PFSK-1 (cell line): ENCODE data around the gene C2orf72.

ENCODE experiments used
- FOXP2 ChIP-seq: optimal IDR thresholded peaks from 2 replicates; pipeline ENCODE3; 2011; ENCODE audit warnings: borderline replicate concordance, control low read depth, inconsistent platforms; ENCODE audit not compliant: insufficient read depth; ENCODE audit errors: extremely low read length, extremely low read depth
- POLR2AphosphoS5 ChIP-seq: IDR thresholded peaks from 2 replicates; pipeline ENCODE4 v1.6.1; 2012; ENCODE audit warnings: low read depth, mild to moderate bottlenecking, control low read depth, low read length, moderate library complexity
- SIN3A ChIP-seq: IDR thresholded peaks from 2 replicates; pipeline ENCODE4 v1.6.1; 2012; ENCODE audit warnings: mild to moderate bottlenecking, low read length, moderate library complexity, borderline replicate concordance; ENCODE audit not compliant: insufficient read depth
- TAF1 ChIP-seq: IDR thresholded peaks from 2 replicates; pipeline ENCODE4 v1.6.1; 2012; ENCODE audit warnings: low read length, control low read depth, borderline replicate concordance; ENCODE audit not compliant: insufficient read depth
- TF ChIP-seq, protein P1 (sequence below), 2 experiments: IDR thresholded peaks; 2 replicates each; pipeline versions ENCODE4 v1.6.1 to v1.8.0; 2011 to 2012; ENCODE audit warnings: low read depth in 2 of 2, low read length in 2 of 2, control low read depth in 1 of 2, inconsistent platforms in 1 of 2, mild to moderate bottlenecking in 1 of 2, moderate library complexity in 1 of 2; ENCODE audit not compliant: insufficient read depth in 1 of 2

C2orf72 gene

DNA sequence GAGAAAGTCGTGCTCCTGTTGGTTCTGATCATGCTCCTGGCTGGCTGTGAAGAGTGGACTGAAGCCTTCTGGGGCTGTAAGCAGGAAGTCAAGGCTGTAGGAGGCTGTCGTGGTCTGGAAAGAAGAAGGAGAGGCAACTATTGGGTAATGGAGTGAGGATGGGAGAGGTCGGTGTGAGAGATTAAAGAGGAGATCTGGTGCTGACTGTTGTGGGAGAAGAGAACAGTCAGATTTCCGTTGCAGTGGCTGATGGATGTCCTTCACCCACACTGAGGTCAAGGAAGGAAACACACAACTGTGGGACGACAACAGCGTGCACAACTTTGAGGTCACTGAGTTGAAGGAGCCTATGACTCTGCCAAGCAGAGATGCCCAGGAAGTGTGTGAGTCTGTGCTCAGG is 16.5 kb downstream of the C2orf72 start:
- TF ChIP-seq, protein P1, sequence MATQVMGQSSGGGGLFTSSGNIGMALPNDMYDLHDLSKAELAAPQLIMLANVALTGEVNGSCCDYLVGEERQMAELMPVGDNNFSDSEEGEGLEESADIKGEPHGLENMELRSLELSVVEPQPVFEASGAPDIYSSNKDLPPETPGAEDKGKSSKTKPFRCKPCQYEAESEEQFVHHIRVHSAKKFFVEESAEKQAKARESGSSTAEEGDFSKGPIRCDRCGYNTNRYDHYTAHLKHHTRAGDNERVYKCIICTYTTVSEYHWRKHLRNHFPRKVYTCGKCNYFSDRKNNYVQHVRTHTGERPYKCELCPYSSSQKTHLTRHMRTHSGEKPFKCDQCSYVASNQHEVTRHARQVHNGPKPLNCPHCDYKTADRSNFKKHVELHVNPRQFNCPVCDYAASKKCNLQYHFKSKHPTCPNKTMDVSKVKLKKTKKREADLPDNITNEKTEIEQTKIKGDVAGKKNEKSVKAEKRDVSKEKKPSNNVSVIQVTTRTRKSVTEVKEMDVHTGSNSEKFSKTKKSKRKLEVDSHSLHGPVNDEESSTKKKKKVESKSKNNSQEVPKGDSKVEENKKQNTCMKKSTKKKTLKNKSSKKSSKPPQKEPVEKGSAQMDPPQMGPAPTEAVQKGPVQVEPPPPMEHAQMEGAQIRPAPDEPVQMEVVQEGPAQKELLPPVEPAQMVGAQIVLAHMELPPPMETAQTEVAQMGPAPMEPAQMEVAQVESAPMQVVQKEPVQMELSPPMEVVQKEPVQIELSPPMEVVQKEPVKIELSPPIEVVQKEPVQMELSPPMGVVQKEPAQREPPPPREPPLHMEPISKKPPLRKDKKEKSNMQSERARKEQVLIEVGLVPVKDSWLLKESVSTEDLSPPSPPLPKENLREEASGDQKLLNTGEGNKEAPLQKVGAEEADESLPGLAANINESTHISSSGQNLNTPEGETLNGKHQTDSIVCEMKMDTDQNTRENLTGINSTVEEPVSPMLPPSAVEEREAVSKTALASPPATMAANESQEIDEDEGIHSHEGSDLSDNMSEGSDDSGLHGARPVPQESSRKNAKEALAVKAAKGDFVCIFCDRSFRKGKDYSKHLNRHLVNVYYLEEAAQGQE (IDR thresholded peaks at IDR 0.05; ENCODE audit: insufficient read depth in 1 of 2, low read depth in 2 of 2, low read length in 2 of 2): no peak
- no peak for TF ChIP-seq FOXP2
- no peak for TF ChIP-seq TAF1
- TF ChIP-seq POLR2AphosphoS5: no peak
- no peak for TF ChIP-seq SIN3A

DNA sequence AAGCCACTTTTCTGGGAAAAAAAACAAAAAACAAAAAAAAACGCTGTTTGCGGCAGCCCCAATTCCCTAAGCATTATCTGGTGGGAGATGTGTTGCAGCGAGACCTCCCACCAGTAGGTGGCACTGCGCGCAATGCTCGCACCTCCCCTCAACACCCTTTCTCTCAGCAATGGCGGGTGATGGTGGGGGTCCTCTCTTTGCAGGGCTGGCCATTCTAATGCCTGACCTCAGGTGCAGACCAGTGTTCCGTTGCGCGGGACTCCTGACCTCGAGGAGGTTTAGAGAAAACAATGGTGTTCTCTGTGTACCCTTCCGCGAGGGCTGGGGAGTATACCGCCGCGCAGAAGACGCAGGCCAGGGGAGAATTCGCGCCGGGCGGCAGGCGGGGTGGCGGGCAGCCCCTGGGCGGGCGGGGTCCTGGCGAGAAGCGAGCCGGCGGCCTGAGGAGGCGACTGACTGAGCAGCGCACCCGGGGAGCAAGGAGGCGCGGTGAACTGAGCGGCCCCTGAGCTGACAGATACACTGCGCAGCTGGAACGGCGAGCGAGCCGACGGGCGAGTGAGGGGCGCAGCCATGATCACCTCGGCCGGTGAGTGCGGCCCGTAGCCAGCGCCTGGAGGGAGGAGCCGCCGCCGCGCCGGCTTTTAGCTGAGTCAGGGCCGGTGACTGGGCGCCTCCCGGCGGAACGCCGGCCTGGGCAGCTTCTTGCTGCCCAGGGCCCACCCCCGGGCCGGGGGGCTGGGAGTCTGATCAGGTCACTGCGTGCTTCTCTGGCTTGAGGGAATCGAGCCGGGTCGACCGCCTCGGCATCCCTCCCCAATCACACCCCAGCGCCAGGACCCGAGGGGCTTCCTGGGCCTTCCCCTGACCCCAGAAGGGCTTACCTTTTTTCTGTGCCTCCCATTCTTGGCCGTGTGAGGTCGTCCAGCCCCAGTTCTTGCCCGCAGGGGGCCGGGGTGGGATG is 19.4 kb downstream of the C2orf72 start, which contains the start of gene PSMD1:
Gene PSMD1, plus strand, starts transcription at position 415 of the 964 bp plus-strand sequence. Its CDS starts 159 bp downstream, at position 574.
- TF ChIP-seq TAF1 (no peak), FOXP2 (no peak), POLR2AphosphoS5 (peak; percentile 69; the same call in 1 of the 2 replicates), SIN3A (peak; percentile 20; the same call in 1 of the 2 replicates)
- TF ChIP-seq, protein P1 (IDR thresholded peaks at IDR 0.05; ENCODE audit: insufficient read depth in 1 of 2, low read depth in 2 of 2, low read length in 2 of 2): no peak

DNA sequence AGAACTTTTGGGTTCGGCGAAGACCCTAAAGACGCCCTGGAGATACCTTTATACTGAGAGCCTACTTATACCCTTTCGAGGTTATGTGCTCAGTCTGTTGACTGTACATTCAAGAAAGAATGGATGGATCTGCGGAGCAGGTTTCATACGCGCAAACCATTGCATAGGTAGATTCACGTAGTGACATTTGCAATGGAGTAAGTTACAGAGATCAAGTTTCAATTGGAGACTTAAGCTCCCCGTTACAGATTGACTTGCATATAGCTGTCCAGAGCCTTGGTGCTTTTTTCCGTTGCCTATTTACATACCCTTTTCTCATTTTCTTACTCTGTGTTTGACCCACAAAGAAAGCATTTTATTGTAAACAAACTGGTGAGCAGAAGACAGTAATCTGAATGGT is 20.3 kb downstream of the C2orf72 start:
- TF ChIP-seq FOXP2 (no peak), POLR2AphosphoS5 (no peak), TAF1 (no peak)

GRCh38 chr2:231058761-231059550 is 21.6 kb downstream of the C2orf72 start:
- no peak for TF ChIP-seq FOXP2
- TF ChIP-seq SIN3A: no peak
- TF ChIP-seq POLR2AphosphoS5: no peak
- TF ChIP-seq TAF1: no peak
- TF ChIP-seq, protein P1 (IDR thresholded peaks at IDR 0.05; ENCODE audit: insufficient read depth in 1 of 2, low read depth in 2 of 2, low read length in 2 of 2): no peak

DNA sequence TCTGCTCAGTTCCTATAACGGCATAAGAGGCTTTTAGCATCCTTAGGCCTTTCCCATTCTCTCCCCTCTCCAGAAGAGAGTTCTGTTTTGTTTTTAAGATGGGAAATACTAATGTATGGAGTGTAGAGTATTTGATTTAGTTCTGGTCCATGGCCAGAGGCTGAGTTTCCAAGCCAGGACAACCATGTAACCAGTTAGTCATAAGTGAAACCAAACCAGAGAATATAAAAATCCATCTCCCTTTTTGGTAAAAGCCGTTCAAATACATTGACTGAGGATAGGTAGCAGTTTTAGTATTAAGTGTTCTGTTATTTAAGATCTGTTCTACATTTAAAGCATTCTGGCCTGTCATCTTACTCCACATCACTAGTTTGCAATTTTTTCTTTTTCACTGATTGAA is 22.4 kb downstream of the C2orf72 start:
- TF ChIP-seq POLR2AphosphoS5 (no peak), SIN3A (no peak), TAF1 (no peak), FOXP2 (no peak)
- TF ChIP-seq, protein P1 (IDR thresholded peaks at IDR 0.05; ENCODE audit: insufficient read depth in 1 of 2, low read depth in 2 of 2, low read length in 2 of 2): no peak
